Smooth muscle cell of the brain vasculature (primary cell): ENCODE measurements around the gene VPS4A.
A peak's percentile ranks its signal among the peaks of the same experiment; 100 is the strongest.
"Not testable (repeated sequence)": the region's sequence is repeated elsewhere in the genome, so short reads cannot be mapped to it uniquely, and the experiment has no call there.

ENCODE experiments used
- DNase-seq: peaks from one replicate; pipeline ENCODE4 v3.0.0-alpha.2; 2012; ENCODE audit warnings: low read depth, low spot score

VPS4A gene

GRCh38 chr16:69310653-69311532, at the start of gene VPS4A:
Gene VPS4A (plus strand): TSS chr16:69311350. CDS start chr16:69311512, 162 bp downstream.
- DNase-seq, result peak; percentile 91

GRCh38 chr16:69266334-69267063, 44.7 kb upstream of the VPS4A start:
- no peak for DNase-seq

GRCh38 chr16:69267633-69268032, 43.5 kb upstream of the VPS4A start:
- DNase-seq, result no peak

GRCh38 chr16:69270395-69270794, 40.8 kb upstream of the VPS4A start:
- no peak for DNase-seq

GRCh38 chr16:69270831-69271230, 40.3 kb upstream of the VPS4A start:
- no peak for DNase-seq

- DNase-seq, result peak; percentile 65
Observed at GRCh38 chr16:69273009-69273408, 38.1 kb upstream of the VPS4A start.

GRCh38 chr16:69274699-69275235, 36.4 kb upstream of the VPS4A start:
- DNase-seq, result no peak

GRCh38 chr16:69276148-69277115, 34.7 kb upstream of the VPS4A start:
- peak; percentile 88 for DNase-seq

- DNase-seq, result no peak
Observed at GRCh38 chr16:69277413-69277812, 33.7 kb upstream of the VPS4A start.

- DNase-seq, result no peak
Observed at GRCh38 chr16:69283851-69284250, 27.3 kb upstream of the VPS4A start.

GRCh38 chr16:69285240-69285639, 25.9 kb upstream of the VPS4A start:
- DNase-seq, result no peak

GRCh38 chr16:69286941-69287713, 24.0 kb upstream of the VPS4A start:
- peak; percentile 62 for DNase-seq

- DNase-seq, result not testable (repeated sequence)
Observed at GRCh38 chr16:69291657-69292056, 19.5 kb upstream of the VPS4A start.

- no peak for DNase-seq
Observed at GRCh38 chr16:69293401-69293800, 17.7 kb upstream of the VPS4A start.

- DNase-seq, result no peak
Observed at GRCh38 chr16:69294051-69294450, 17.1 kb upstream of the VPS4A start.

GRCh38 chr16:69296771-69297170, 14.4 kb upstream of the VPS4A start:
- DNase-seq, result not testable (repeated sequence)

- no peak for DNase-seq
Observed at GRCh38 chr16:69298261-69298660, 12.9 kb upstream of the VPS4A start.

GRCh38 chr16:69301187-69301586, 10.0 kb upstream of the VPS4A start:
- DNase-seq, result no peak

GRCh38 chr16:69301861-69302260, 9.3 kb upstream of the VPS4A start:
- no peak for DNase-seq

- no peak for DNase-seq
Observed at GRCh38 chr16:69302301-69302700, 8.8 kb upstream of the VPS4A start.

- DNase-seq, result no peak
Observed at GRCh38 chr16:69306031-69306430, 5.1 kb upstream of the VPS4A start.
